Effector CD4-positive, alpha-beta T cell (primary cell): ENCODE results near the gene ATP8B1.

Experiments used
- DNase-seq: peaks from one replicate; pipeline ENCODE4 v3.0.0-alpha.2; 2020

ATP8B1 gene

GRCh38 chr18:57816208-57816954 lies 13.3 kb upstream of the ATP8B1 start:
- DNase-seq, result no peak

GRCh38 chr18:57814555-57814954 lies 11.4 kb upstream of the ATP8B1 start:
- no peak for DNase-seq

- DNase-seq, result no peak
Measured at GRCh38 chr18:57813245-57813644, 10.1 kb upstream of the ATP8B1 start.

GRCh38 chr18:57812126-57812477 lies 9.0 kb upstream of the ATP8B1 start:
- DNase-seq, result no peak

- no peak for DNase-seq
Measured at GRCh38 chr18:57811477-57812125, 8.5 kb upstream of the ATP8B1 start.

- no peak for DNase-seq
Measured at GRCh38 chr18:57809190-57809589, 6.1 kb upstream of the ATP8B1 start.

GRCh38 chr18:57807336-57808117 lies 4.4 kb upstream of the ATP8B1 start:
- no peak for DNase-seq

- DNase-seq, result no peak
Measured at GRCh38 chr18:57806978-57807285, 3.8 kb upstream of the ATP8B1 start.

GRCh38 chr18:57806201-57806977 lies 3.3 kb upstream of the ATP8B1 start:
- DNase-seq, result no peak

- no peak for DNase-seq
Measured at GRCh38 chr18:57805117-57805516, 2.0 kb upstream of the ATP8B1 start.

GRCh38 chr18:57804557-57804956 lies 1.4 kb upstream of the ATP8B1 start:
- no peak for DNase-seq

GRCh38 chr18:57802213-57803102 lies 657 bp downstream of the ATP8B1 start:
- DNase-seq, result no peak

GRCh38 chr18:57801761-57802212 lies 1.3 kb downstream of the ATP8B1 start:
- no peak for DNase-seq

- DNase-seq, result no peak
Measured at GRCh38 chr18:57801325-57801724, 1.8 kb downstream of the ATP8B1 start.

- DNase-seq, result no peak
Measured at GRCh38 chr18:57798713-57799373, 4.3 kb downstream of the ATP8B1 start.

- DNase-seq, result no peak
Measured at GRCh38 chr18:57797209-57797651, 5.9 kb downstream of the ATP8B1 start.

- DNase-seq, result no peak
Measured at GRCh38 chr18:57794951-57795728, 8.0 kb downstream of the ATP8B1 start.

GRCh38 chr18:57793302-57793986 lies 9.7 kb downstream of the ATP8B1 start:
- no peak for DNase-seq

GRCh38 chr18:57792631-57793301 lies 10.3 kb downstream of the ATP8B1 start:
- no peak for DNase-seq
